GM19193 (cell line): ENCODE measurements around the gene GALNT17.

ENCODE experiments used
- POLR2A ChIP-seq: IDR thresholded peaks from 4 replicates; pipeline ENCODE4 v1.6.1; 2011; ENCODE audit not compliant: insufficient read depth, insufficient read length; ENCODE audit errors: extremely low read depth

The GALNT17 gene

GRCh38 chr7:71243736-71244410 is 111.9 kb downstream of the GALNT17 start:
- no peak for TF ChIP-seq POLR2A

DNA sequence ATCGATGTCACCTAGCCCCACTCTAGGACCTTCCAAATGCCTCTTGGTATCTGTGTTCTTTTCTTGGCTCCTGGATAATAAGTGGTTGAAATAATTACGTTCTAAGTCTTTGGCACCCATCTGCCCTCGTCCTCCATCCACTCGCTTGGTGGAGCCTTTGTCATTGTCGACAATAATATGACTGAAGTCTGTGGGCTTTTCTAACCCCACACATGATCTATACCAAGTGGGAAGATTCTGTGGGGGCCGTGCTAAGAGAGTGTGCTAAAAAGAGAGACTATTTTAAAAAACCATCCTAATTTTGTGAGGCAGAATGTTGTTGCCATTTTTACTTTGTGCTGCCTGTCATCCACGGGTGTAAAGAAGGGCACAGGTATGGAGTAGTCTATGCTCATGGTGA is 113.1 kb downstream of the GALNT17 start:
- TF ChIP-seq POLR2A = no peak

- TF ChIP-seq POLR2A = no peak
These were observed 119.8 kb downstream of the GALNT17 start for GRCh38 chr7:71251706-71252105.

DNA sequence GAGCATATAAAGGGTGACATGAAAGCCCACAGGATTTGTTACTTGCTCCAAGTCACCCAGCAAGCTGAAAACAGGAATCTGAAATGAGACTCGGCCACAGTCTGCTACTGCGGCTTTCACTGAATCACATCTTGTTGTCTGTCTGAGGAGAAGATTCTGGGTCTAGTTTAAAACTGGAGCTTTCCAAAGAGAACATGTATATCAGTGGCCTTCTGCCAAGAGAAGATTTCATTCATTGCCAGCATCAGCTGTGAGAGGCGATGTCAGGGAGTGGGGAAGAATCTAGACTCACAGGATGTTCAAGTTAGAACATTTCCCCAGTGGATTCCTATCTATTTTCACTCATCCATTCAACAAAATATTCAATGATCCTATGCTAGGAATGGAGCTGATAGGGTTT is 122.8 kb downstream of the GALNT17 start:
- TF ChIP-seq POLR2A = no peak

- TF ChIP-seq POLR2A = no peak
These were observed 123.7 kb downstream of the GALNT17 start for GRCh38 chr7:71255537-71256178.

DNA sequence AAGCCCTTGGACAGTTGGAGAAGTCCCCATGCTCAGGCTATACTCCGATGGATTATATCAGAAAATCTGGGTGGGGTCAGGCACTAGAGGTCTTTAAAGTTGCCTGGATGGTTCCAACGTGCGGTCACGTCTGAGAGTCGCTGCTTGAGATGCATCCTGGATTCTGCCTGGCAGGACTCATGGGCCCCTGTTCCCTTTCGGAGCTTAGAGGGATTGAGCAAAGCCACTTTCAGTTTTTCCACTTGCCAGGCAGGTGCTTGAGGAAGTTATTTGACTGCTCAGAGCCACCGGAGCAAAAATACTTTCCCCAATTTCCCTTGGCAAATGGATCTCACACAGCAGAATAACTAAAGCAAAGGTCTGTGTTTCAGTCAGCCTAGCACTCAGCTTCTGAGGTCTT is 129.1 kb downstream of the GALNT17 start:
- TF ChIP-seq POLR2A = no peak

GRCh38 chr7:71264005-71264404 is 132.1 kb downstream of the GALNT17 start:
- TF ChIP-seq POLR2A = no peak

DNA sequence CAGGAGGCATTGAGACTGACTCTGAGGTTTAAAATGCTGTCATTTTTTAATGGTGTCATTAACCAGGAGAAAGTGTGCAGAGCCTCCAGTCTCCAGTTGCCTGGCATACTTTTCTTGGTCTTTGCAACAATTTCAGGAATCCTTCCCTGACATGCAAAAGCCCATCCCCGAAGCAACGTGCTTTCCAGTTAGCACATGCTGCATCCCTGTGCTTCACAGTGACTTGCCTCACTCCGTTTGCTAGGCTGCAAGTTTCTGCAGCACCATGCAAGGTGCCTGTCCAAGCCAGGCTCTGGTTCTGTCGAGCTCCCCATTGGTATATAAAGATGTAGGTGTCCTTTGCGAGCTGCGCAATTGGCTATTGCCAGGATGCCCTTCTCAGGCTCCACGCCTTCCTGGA is 135.0 kb downstream of the GALNT17 start:
- no peak for TF ChIP-seq POLR2A

DNA sequence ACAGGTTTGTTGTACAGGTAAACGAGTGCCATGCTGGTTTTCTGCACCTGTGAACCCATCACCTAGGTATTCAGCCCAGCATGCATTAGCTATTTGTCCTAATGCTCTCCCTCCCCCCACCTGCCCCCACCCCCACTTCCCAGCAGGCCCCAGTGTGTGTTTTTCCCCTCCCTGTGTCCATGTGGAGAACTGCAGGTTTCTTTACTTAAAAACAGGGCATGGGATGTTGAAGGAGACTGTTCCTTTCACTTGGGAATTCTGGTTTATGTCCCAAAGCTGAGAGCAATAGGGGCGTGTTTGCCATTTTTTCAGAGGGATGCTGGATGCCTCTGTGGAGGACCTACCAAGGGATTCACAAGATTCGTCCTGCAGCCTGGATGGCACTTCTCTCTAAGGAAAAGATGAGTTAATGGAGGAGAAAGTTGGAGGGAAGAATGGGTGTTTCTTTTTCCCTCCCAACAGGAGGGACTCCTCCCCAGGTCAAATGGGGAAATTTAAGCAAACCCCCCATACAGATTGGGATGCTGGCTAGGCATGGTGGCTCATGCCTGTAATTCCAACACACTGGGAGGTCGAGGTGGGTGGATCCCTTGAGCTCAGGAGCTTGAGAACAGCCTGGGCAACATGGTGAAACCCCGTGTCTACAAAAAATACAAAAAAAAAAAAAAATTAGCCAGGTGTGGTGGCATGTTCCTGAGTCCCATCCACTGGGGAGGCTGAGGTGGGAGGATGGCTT is 136.0 kb downstream of the GALNT17 start:
- TF ChIP-seq POLR2A = no peak

DNA sequence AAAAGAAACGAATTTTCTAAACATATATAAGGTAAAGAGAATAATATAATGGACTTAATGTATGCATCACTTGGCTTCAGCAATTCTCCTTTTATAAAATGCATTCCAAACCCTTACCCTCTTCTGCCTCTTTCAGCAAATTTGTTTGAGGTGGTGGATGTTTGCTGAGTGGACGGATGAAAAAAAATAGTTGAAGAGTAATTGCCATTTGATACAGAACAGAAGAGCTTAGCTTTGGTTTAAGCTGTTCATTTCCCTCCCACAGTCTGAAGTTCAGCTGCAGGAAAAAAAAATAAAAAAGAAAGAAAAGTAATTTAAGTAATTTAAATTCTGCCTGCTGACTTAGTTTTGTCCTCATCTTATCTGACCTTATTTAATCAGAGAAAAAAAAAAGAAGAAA is 138.6 kb downstream of the GALNT17 start:
- TF ChIP-seq POLR2A = no peak

DNA sequence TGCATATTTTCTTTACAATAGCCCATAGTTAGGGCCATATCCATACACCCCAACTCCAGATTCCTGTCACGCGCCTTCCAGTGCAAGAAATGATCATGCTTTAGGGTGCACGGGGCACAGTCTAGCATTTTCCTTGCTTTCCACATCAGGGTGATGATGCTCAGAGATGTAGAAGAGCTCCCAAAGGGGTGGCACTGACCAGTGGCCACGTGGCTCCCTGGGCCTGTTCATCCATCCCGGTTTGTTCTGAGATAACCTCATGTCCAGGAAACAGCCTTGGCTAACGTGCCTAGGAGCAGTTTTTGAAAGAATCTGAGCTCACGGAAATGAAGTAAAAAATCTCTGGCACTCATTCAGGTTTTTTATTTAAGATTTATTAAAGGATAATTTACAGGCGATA is 139.3 kb downstream of the GALNT17 start:
- no peak for TF ChIP-seq POLR2A

GRCh38 chr7:71272509-71273490 is 140.9 kb downstream of the GALNT17 start:
- TF ChIP-seq POLR2A = no peak

GRCh38 chr7:71278257-71278656 is 146.3 kb downstream of the GALNT17 start:
- no peak for TF ChIP-seq POLR2A

DNA sequence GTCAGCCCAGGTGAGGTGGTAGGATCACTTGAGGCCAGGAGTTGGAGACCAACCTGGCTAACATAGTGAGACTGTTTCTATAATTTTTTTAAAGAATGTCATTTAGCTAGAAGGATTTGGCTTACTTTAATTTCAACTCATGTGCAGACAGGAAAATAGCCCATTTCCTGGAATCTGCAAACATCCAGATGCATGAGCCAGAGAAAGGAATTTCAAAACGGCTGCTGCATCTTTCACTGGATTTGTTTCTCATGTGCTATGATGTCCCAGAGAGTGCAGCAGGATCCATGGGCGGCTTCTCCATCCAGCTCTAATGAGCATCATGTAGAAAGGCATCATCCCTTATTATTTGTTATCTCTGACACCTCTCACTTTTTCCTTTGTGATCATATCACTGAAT is 149.3 kb downstream of the GALNT17 start:
- TF ChIP-seq POLR2A = no peak

DNA sequence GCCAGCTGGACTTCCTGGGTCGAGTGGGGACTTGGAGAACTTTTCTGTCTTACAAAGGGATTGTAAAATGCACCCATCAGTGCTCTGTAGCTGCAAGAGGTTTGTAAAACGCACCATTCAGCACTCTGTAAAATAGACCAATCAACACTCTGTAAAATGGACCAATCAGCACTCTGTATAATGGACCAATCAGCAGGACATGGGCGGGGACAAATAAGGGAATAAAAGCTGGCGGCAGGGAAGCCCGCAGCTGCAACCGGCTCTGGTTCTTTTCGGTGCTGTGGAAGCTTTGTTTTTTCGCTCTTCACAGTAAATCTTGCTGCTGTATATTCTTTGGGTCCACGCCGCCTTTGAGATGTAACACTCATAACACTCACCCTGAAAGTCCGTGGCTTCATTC is 151.9 kb downstream of the GALNT17 start:
- TF ChIP-seq POLR2A = no peak
